Measurements from ENCODE around the gene OR52N5. TPM values are rescaled to one million over a fixed set of nuclear protein-coding genes. Genes with fewer than 3 reads are reported as not detected.
A peak's percentile ranks its signal among the peaks of the same experiment; 100 is the strongest.

OR52N5 gene
- total and polyA plus RNA-seq, 2 donors (not counting 1 experiment from before 2014, with no cell fraction given): not detected

DNA sequence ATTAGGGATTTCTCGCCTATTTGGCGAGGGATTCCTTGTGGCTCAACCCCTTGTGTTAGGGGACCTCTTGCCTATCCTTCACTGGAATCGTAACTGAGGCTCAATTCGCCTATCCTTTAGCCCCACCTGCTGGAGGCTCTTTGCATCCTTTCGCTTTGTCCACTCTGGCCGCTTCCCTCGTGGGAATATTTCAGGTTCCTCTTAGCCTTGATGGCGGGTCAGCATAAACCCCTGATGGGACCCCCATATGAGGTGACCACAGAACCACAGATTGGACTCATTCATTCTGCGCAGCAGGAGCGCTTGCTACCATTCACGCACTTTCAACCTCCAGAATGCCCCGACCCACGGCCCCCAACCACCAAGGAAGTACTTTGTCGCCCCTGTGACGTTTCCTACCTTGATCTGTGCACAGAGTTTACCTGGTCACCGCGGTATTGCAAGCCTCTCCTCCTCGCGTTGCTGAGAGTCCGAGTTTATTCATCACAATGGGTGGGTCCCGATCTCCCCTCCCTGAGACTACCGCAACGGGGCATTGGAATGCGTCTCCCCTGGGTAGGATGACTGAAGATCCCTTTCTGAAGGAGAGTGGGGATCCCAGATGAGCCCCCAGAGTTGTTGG, 25.5 kb upstream of the OR52N5 start, which contains the start of gene OR52N2:
Gene OR52N2, plus strand, starts transcription at position 425 of the 622 bp plus-strand sequence. CDS start 11,412 bp downstream, outside the sequence.
- Histone ChIP-seq H3K79me2 (ENCODE audit: control insufficient read depth, insufficient read depth, low read length) (no peaks in the 10 kb centered on the region), H3K4me3 (ENCODE audit: control extremely low read depth in 1 of 5, extremely low read depth in 1 of 5, insufficient read depth in 1 of 5, low read depth in 2 of 5, low read length in 4 of 5) (peak within 1 kb of the TSS; percentile 52 to 66 (median 64)), H3K4me1 (ENCODE audit: control insufficient read depth in 2 of 2, insufficient read depth in 2 of 2, low read length in 2 of 2) (peaks cover 10 to 12% of the 10 kb centered on the region in 2 donors), H3K4me2 (replicated peaks; ENCODE audit: low read depth, low read length, poor library complexity, severe bottlenecking) (peak within 1 kb of the TSS; percentile 86), H2AFZ (ENCODE audit: insufficient read depth, low read depth, low read length, poor library complexity, severe bottlenecking) (peak within 1 kb of the TSS; percentile 90), H3K9ac (ENCODE audit: low read length) (peak within 1 kb of the TSS; percentile 73), H3K27me3 (replicated peaks in 1 of 4; ENCODE audit: control extremely low read depth in 1 of 4, control insufficient read depth in 3 of 4, insufficient read depth in 4 of 4, low read length in 3 of 4) (peaks cover 0 to 11% (median 9%) of the 10 kb centered on the region in 4 experiments), H3K9me3 (ENCODE audit: control extremely low read depth in 1 of 3, control insufficient read depth in 2 of 3, insufficient read depth in 1 of 3, low read length in 2 of 3) (peaks cover 0 to 3% (median 0%) of the 10 kb centered on the region in 3 donors), H3K27ac (ENCODE audit: low read length in 2 of 2) (peak within 1 kb of the TSS in 1 of 2 donors; percentile 24), H3K36me3 (replicated peaks in 1 of 2; ENCODE audit: control extremely low read depth in 1 of 2, control insufficient read depth in 1 of 2, extremely low read depth in 1 of 2, insufficient read depth in 2 of 2, low read length in 1 of 2) (no peaks in the 10 kb centered on the region), H4K20me1 (ENCODE audit: control insufficient read depth, insufficient read depth, low read length, poor library complexity, severe bottlenecking) (no peaks in the 10 kb centered on the region)
- TF ChIP-seq, protein P1, sequence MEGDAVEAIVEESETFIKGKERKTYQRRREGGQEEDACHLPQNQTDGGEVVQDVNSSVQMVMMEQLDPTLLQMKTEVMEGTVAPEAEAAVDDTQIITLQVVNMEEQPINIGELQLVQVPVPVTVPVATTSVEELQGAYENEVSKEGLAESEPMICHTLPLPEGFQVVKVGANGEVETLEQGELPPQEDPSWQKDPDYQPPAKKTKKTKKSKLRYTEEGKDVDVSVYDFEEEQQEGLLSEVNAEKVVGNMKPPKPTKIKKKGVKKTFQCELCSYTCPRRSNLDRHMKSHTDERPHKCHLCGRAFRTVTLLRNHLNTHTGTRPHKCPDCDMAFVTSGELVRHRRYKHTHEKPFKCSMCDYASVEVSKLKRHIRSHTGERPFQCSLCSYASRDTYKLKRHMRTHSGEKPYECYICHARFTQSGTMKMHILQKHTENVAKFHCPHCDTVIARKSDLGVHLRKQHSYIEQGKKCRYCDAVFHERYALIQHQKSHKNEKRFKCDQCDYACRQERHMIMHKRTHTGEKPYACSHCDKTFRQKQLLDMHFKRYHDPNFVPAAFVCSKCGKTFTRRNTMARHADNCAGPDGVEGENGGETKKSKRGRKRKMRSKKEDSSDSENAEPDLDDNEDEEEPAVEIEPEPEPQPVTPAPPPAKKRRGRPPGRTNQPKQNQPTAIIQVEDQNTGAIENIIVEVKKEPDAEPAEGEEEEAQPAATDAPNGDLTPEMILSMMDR (IDR thresholded peaks at IDR 0.05): peak; percentile 93
- TF ChIP-seq EZH2 (IDR thresholded peaks at IDR 0.05; ENCODE audit: borderline replicate concordance, insufficient read depth, low read depth, low read length, poor library complexity, severe bottlenecking): no peak
- Mint-ChIP-seq H3K4me1 (peaks cover 12% of the 10 kb centered on the region), H3K9me3 (ENCODE audit: insufficient read depth) (no peaks in the 10 kb centered on the region), H3K4me3 (peak within 1 kb of the TSS; percentile 91), H3K27ac (no peak within 1 kb of the TSS), H3K27me3 (peaks cover 39% of the 10 kb centered on the region)
- ATAC-seq (ENCODE audit: low read depth) (peak; percentile 91), DNase-seq (peak; percentile 84)
- intact Hi-C loops (cut with micrococcal nuclease): loop anchor here (1.0 to 2.0 kb wide), 4 partner anchors 124 to 1622 kb away; no protein-coding TSS in a partner anchor
- ChIA-PET POLR2A (no interaction called here), CTCF (interaction anchor here (0.9 to 3.1 kb wide), 7 partner anchors 10 to 1171 kb away, joined by 3 to 28 read pairs (median 5); partner anchors contain the start of genes OR51D1 and TRIM5)
- 2% methylated on average over 21 of the region's 24 CpGs for WGBS (ENCODE audit: insufficient coverage)

DNA sequence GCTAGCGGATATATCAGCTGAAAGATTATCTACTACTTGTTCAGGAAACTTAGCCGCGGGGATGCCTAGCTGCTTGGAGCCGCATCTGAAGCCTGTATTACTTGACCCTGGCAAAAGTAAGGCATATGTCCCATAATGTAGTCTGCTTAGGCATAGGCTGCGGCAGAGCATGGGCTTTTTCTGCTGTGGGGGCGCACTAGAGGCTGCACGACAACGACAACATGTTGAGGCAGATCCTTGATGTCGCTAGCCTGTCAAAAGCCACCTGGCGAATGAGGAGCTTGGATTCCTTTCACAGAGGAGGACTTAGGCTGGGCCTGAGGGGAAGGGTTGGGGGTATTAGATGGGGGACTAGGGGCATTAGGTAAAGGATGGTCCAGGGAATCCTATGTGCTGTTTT, 24.4 kb upstream of the OR52N5 start:
- peaks cover 3% of the 10 kb centered on the region for H3K9me3 Mint-ChIP-seq (ENCODE audit: insufficient read depth)
- intact Hi-C loops (cut with micrococcal nuclease): no loop called here

More for the DNA sequence above, 24.4 kb upstream of the OR52N5 start:
- ChIA-PET CTCF (interaction anchor here (0.8 to 2.2 kb wide), 11 partner anchors 80 to 1171 kb away, joined by 3 to 19 read pairs (median 4); partner anchors contain the start of genes OR51D1, TRIM22 and TRIM5), POLR2A (no interaction called here)
- no peak for TF ChIP-seq EZH2 (IDR thresholded peaks at IDR 0.05; ENCODE audit: borderline replicate concordance, insufficient read depth, low read depth, low read length, poor library complexity, severe bottlenecking)
- TF ChIP-seq, protein P1 (IDR thresholded peaks at IDR 0.05): no peak
- Histone ChIP-seq H3K36me3 (replicated peaks in 1 of 2; ENCODE audit: control extremely low read depth in 1 of 2, control insufficient read depth in 1 of 2, extremely low read depth in 1 of 2, insufficient read depth in 2 of 2, low read length in 1 of 2) (no peaks in the 10 kb centered on the region), H3K9ac (ENCODE audit: low read length) (no peak overlapping the region), H3K4me3 (ENCODE audit: control extremely low read depth in 1 of 5, extremely low read depth in 1 of 5, insufficient read depth in 1 of 5, low read depth in 2 of 5, low read length in 4 of 5) (no peak overlapping the region), H3K79me2 (ENCODE audit: control insufficient read depth, insufficient read depth, low read length) (no peaks in the 10 kb centered on the region), H3K4me1 (ENCODE audit: control insufficient read depth in 2 of 2, insufficient read depth in 2 of 2, low read length in 2 of 2) (peaks cover 10 to 12% of the 10 kb centered on the region in 2 donors), H3K9me3 (ENCODE audit: control extremely low read depth in 1 of 3, control insufficient read depth in 2 of 3, insufficient read depth in 1 of 3, low read length in 2 of 3) (peaks cover 0 to 3% (median 0%) of the 10 kb centered on the region in 3 donors), H2AFZ (ENCODE audit: insufficient read depth, low read depth, low read length, poor library complexity, severe bottlenecking) (no peak overlapping the region), H3K27ac (ENCODE audit: low read length in 2 of 2) (no peak overlapping the region), H3K4me2 (replicated peaks; ENCODE audit: low read depth, low read length, poor library complexity, severe bottlenecking) (no peak overlapping the region), H4K20me1 (ENCODE audit: control insufficient read depth, insufficient read depth, low read length, poor library complexity, severe bottlenecking) (no peaks in the 10 kb centered on the region), H3K27me3 (replicated peaks in 1 of 4; ENCODE audit: control extremely low read depth in 1 of 4, control insufficient read depth in 3 of 4, insufficient read depth in 4 of 4, low read length in 3 of 4) (peaks cover 0 to 11% (median 9%) of the 10 kb centered on the region in 4 experiments)
- Mint-ChIP-seq H3K27ac (no peak overlapping the region), H3K4me3 (no peak overlapping the region), H3K4me1 (peaks cover 12% of the 10 kb centered on the region), H3K27me3 (peaks cover 46% of the 10 kb centered on the region)
- WGBS (ENCODE audit: insufficient coverage): 58% methylated on average over 8 of the region's 10 CpGs
- DNase-seq: no peak
- no peak for ATAC-seq (ENCODE audit: low read depth)
